GM10266 (cell line): Measurements from ENCODE around the gene ERAP2.
"Not testable (repeated sequence)": the region's sequence is repeated elsewhere in the genome, so short reads cannot be mapped to it uniquely, and the experiment has no call there.

Source experiments
- DNase-seq: peaks from one replicate; pipeline ENCODE4 v3.0.0; 2012; ENCODE audit errors: extremely low spot score
- CTCF ChIP-seq: IDR thresholded peaks from 2 replicates; pipeline ENCODE4 v1.5.1; 2012; ENCODE audit warnings: mild to moderate bottlenecking, low read depth; ENCODE audit not compliant: control insufficient read depth, insufficient read depth; ENCODE audit errors: missing control alignments

ERAP2 gene

GRCh38 chr5:96871027-96871399, 5.3 kb upstream of the ERAP2 start:
- no peak for TF ChIP-seq CTCF
- no peak for DNase-seq

- DNase-seq: no peak
- TF ChIP-seq CTCF: no peak
These were observed 4.6 kb upstream of the ERAP2 start for GRCh38 chr5:96871686-96872085.

GRCh38 chr5:96873449-96873848, 2.9 kb upstream of the ERAP2 start:
- DNase-seq: no peak
- no peak for TF ChIP-seq CTCF

- TF ChIP-seq CTCF: no peak
- DNase-seq: no peak
These were observed 1.7 kb upstream of the ERAP2 start for GRCh38 chr5:96874631-96875030.

GRCh38 chr5:96875791-96876291, 459 bp upstream of the ERAP2 start:
- no peak for TF ChIP-seq CTCF
- no peak for DNase-seq

GRCh38 chr5:96876977-96877469, 723 bp downstream of the ERAP2 start:
- not testable (repeated sequence) for DNase-seq

- DNase-seq: no peak
- TF ChIP-seq CTCF: no peak
These were observed 3.4 kb downstream of the ERAP2 start for GRCh38 chr5:96879665-96880064.
